Esophagus muscularis mucosa (tissue), 4 donors: Measurements from ENCODE around the gene SLC30A1.

Experiments used
- EP300 ChIP-seq: sonication (generic); formaldehyde crosslinking; IDR thresholded peaks from one replicate; pipeline ENCODE4 v1.6.1; 2017; ENCODE audit warnings: antibody characterized with exemption
- POLR2A ChIP-seq: fragments of 450-650 bp; IDR thresholded peaks from one replicate; pipeline ENCODE4 v1.6.1; 2017; ENCODE audit warnings: antibody characterized with exemption, moderate library complexity, mild to moderate bottlenecking, low read depth
- TF ChIP-seq, protein P1 (sequence below), 3 experiments: fragments of 200-600 bp in 2 of 3; fragments of 450-650 bp in 1 of 3; sonication (generic) in 2 of 3; IDR thresholded peaks; one replicate each; pipeline ENCODE4 v1.5.1; 2017 to 2019; ENCODE audit warnings: antibody characterized with exemption in 3 of 3, mild to moderate bottlenecking in 2 of 3, moderate library complexity in 1 of 3

GRCh38 chr1:211586538-211586937 lies 7.6 kb upstream of the SLC30A1 start:
- TF ChIP-seq, protein P1, sequence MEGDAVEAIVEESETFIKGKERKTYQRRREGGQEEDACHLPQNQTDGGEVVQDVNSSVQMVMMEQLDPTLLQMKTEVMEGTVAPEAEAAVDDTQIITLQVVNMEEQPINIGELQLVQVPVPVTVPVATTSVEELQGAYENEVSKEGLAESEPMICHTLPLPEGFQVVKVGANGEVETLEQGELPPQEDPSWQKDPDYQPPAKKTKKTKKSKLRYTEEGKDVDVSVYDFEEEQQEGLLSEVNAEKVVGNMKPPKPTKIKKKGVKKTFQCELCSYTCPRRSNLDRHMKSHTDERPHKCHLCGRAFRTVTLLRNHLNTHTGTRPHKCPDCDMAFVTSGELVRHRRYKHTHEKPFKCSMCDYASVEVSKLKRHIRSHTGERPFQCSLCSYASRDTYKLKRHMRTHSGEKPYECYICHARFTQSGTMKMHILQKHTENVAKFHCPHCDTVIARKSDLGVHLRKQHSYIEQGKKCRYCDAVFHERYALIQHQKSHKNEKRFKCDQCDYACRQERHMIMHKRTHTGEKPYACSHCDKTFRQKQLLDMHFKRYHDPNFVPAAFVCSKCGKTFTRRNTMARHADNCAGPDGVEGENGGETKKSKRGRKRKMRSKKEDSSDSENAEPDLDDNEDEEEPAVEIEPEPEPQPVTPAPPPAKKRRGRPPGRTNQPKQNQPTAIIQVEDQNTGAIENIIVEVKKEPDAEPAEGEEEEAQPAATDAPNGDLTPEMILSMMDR (IDR thresholded peaks at IDR 0.05) = no peak
- TF ChIP-seq EP300 = no peak
- TF ChIP-seq POLR2A = no peak
